GM12878 (cell line): Measurements from ENCODE around the gene LRTM2. TPM values are rescaled to one million over a fixed set of nuclear protein-coding genes. Genes with fewer than 3 reads are reported as not detected.

ENCODE experiments used
- ATAC-seq: fragments of 200-7000 bp; cut with Tn5 transposase; 3 replicates; pipeline ENCODE4 v1.9.1; 2020; ENCODE audit warnings: mild to moderate bottlenecking, moderate library complexity
- BruUV-seq: library from RNA; stranded (reverse); fragments of 400-500 nt; replicated peaks from 2 replicates; lab custom pipeline; 2021; lab: Mats Ljungman, UMichigan
- CTCF ChIA-PET: fragments of 300-600 bp; sonication (Branson Sonifier 250); formaldehyde crosslinking; extraction: SDS; loops from one replicate; lab custom pipeline; 2021; ENCODE audit warnings: inconsistent platforms; lab: Yijun Ruan, JAX
- POLR2A ChIA-PET: fragments of 350-600 bp; formaldehyde crosslinking; extraction: SDS; loops from one replicate; lab custom pipeline; 2021; ENCODE audit warnings: inconsistent platforms; lab: Charles Lee
- RAD21 ChIA-PET: fragments of 300-600 bp; sonication (Branson Sonifier 250); formaldehyde crosslinking; loops from one replicate; lab custom pipeline; 2023; ENCODE audit warnings: antibody characterized with exemption; ENCODE audit not compliant: unreplicated experiment; lab: Charles Lee
- SMC1A ChIA-PET: fragments of 300-600 bp; sonication (Branson Sonifier 250); formaldehyde crosslinking; loops from one replicate; lab custom pipeline; 2023; ENCODE audit not compliant: unreplicated experiment, uncharacterized antibody; lab: Charles Lee
- DNase-seq: peaks from one replicate; pipeline ENCODE4 v3.0.0-alpha.2; 2011; ENCODE audit warnings: low read depth, low spot score
- FAIRE-seq: peaks from 3 replicates; lab custom pipeline; 2011; peaks lifted over from hg19 to GRCh38; lab: Jason Lieb, UNC
- H2AFZ ChIP-seq: 2 replicates; pipeline ENCODE4 v1.6.0; 2011; ENCODE audit warnings: low read depth, low read length, control low read depth; ENCODE audit not compliant: control insufficient read depth
- H3K27ac ChIP-seq: 2 replicates; pipeline ENCODE4 v1.5.1; 2011; ENCODE audit warnings: control low read depth; ENCODE audit not compliant: control insufficient read depth, insufficient read depth
- H3K27me3 ChIP-seq, 2 experiments: replicated peaks in 1 of 2; 2 replicates each; pipeline versions ENCODE4 v1.6.0 to v1.6.1; 2011; ENCODE audit warnings: low read length in 1 of 2; ENCODE audit not compliant: control insufficient read depth in 2 of 2, insufficient read depth in 2 of 2
- H3K36me3 ChIP-seq, 2 experiments: 2 replicates each; pipeline ENCODE4 v1.5.1; 2011; ENCODE audit warnings: low read length in 1 of 2; ENCODE audit not compliant: control insufficient read depth in 2 of 2, insufficient read depth in 2 of 2
- H3K4me1 ChIP-seq: 2 replicates; pipeline ENCODE4 v1.6.1; 2011; ENCODE audit warnings: mild to moderate bottlenecking, low read length, moderate library complexity, mixed read lengths; ENCODE audit not compliant: control insufficient read depth, insufficient read depth
- H3K4me2 ChIP-seq: 2 replicates; pipeline ENCODE4 v1.6.0; 2011; ENCODE audit warnings: control low read depth; ENCODE audit not compliant: control insufficient read depth, insufficient read depth
- H3K4me3 ChIP-seq: fragments of 200-600 bp; sonication (generic); 2 replicates; pipeline ENCODE4 v1.5.1; 2016
- H3K79me2 ChIP-seq: 2 replicates; pipeline ENCODE4 v1.6.0; 2011; ENCODE audit warnings: low read length; ENCODE audit not compliant: control insufficient read depth, insufficient read depth
- H3K9ac ChIP-seq: 2 replicates; pipeline ENCODE4 v1.8.0; 2011; ENCODE audit warnings: low read length, control low read depth, mixed read lengths; ENCODE audit not compliant: control insufficient read depth, insufficient read depth
- H3K9me3 ChIP-seq: replicated peaks from 3 replicates; pipeline ENCODE4 v1.5.1; 2011; ENCODE audit warnings: mild to moderate bottlenecking, low read length; ENCODE audit not compliant: control insufficient read depth, insufficient read depth
- H4K20me1 ChIP-seq: 2 replicates; pipeline ENCODE4 v1.6.0; 2011; ENCODE audit not compliant: control insufficient read depth, insufficient read depth
- CHD2 ChIP-seq: IDR thresholded peaks from 2 replicates; pipeline ENCODE4 v1.6.1; 2011; ENCODE audit warnings: low read depth, low read length, improper control_type of control experiment, borderline replicate concordance
- MXI1 ChIP-seq: fragments of 150-350 bp; IDR thresholded peaks from 2 replicates; pipeline ENCODE4 v1.6.1; 2011; ENCODE audit warnings: low read depth, mild to moderate bottlenecking, inconsistent platforms, low read length, improper control_type of control experiment
- MYC ChIP-seq: IDR thresholded peaks from 2 replicates; pipeline ENCODE4 v1.6.1; 2011; ENCODE audit warnings: mild to moderate bottlenecking, low read length, moderate library complexity, inconsistent platforms; ENCODE audit not compliant: insufficient read depth, insufficient replicate concordance, insufficient read length, severe bottlenecking
- RFX5 ChIP-seq: IDR thresholded peaks from 2 replicates; pipeline ENCODE4 v1.6.1; 2011; ENCODE audit warnings: low read depth, low read length, improper control_type of control experiment
- ZSCAN29 ChIP-seq: fragments of 450-650 bp; IDR thresholded peaks from 2 replicates; pipeline ENCODE4 v1.6.1; 2017; ENCODE audit warnings: mild to moderate bottlenecking, moderate library complexity
- WGBS: methylation state at CpG from one replicate; pipeline ENCODE4 v1.1.6; 2016; ENCODE audit warnings: low lambda C conversion rate; ENCODE audit not compliant: insufficient replicate concordance, insufficient coverage; ENCODE audit errors: missing lambda C conversion rate; 5-methylcytosine and 5-hydroxymethylcytosine counted together
- in situ Hi-C: fragments of 300-500 bp; cut with MboI; formaldehyde crosslinking; loops from 9 replicates; pipeline ENCODE4 v1.14.3; 2018; ENCODE audit warnings: mixed read lengths
- intact Hi-C: fragments of 100-400 bp; cut with micrococcal nuclease; formaldehyde crosslinking; loops from one replicate; pipeline ENCODE4 v1.14.2; 2022; ENCODE audit not compliant: unreplicated experiment
- polyA plus RNA-seq, 11 experiments: library from polyadenylated mRNA; depleted of rRNA in 4 of 11; unstranded in 6 of 11; stranded (reverse) in 5 of 11; fragments of >200 nt; fragmentation: Nextera tagmentation in 4 of 11; fragmentation: Illumina TruSeq in 1 of 11; extraction: Ambion mirVana in 4 of 11; extraction: Trizol in 1 of 11; gene quantifications; 1 replicate in 1 of 11; 2 replicates in 10 of 11; pipeline versions ENCODE4 v1.2.1 to v1.2.3, GENCODE V29; 2011 to 2016; ENCODE audit warnings: inconsistent platforms in 2 of 11, missing spikeins in 2 of 11, low read depth in 1 of 11
- total RNA-seq, 4 experiments: library from RNA; depleted of rRNA in 3 of 4; stranded (reverse); fragments of >200 nt in 3 of 4; fragmentation: Illumina TruSeq in 1 of 4; extraction: Trizol in 1 of 4; gene quantifications; 2 replicates each; pipeline versions ENCODE4 v1.2.1 to v1.2.3, GENCODE V29; 2013 to 2021

The LRTM2 gene
- total and polyA plus RNA-seq, 10 of the 15 experiments (the other 5 are each of a cell fraction or from before 2014, with no cell fraction given): 0.05 TPM; not detected in 9

DNA sequence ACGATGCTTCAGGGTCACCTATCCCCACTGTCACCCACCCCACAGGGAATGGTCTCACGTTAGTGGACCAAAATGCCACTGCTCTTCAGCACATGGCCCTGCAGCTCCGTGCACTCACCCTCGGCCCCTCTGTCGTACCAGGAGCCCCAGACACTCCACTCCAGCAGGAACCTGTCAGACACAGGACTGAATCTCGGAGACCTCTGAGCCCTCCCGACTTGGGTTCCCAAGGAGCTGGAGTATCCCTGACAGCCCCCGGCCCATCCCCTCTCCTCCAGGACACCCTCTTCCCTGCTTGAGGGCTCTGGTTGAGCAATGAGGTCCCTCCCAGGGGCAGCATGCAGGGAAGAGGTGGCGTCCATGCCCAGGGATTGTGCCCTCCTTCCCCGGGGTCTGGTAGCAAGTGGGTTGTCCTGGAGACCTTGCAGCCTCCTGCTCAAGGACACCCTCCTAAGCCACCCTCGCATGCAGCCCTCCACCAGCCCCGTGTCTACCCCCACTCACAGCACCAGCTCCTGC is 20.4 kb upstream of the LRTM2 start:
- intact Hi-C loops: loop anchor here (5.0 to 10.0 kb wide), 2 partner anchors 485 to 782 kb away; no protein-coding TSS in a partner anchor
- H3K36me3 ChIP-seq: no peaks in the 10 kb centered on the region; a peak in 1 of 4 replicates
- TF ChIP-seq ZSCAN29: no peak
- no peak for TF ChIP-seq MYC
- no peak for TF ChIP-seq MXI1
- no peak for TF ChIP-seq CHD2
- TF ChIP-seq RFX5: no peak
- TF ChIP-seq, all 136 proteins: peak for 0
- DNase-seq (no peak), ATAC-seq (no peak), FAIRE-seq (no peak)
- H3K27ac ChIP-seq: no peak overlapping the region
- H3K79me2 ChIP-seq: no peaks in the 10 kb centered on the region; the same call in 1 of the 2 replicates
- H3K4me1 ChIP-seq: peaks cover 4% of the 10 kb centered on the region; the same call in 1 of the 2 replicates
- no peaks in the 10 kb centered on the region for H3K27me3 ChIP-seq
- in situ Hi-C loops: no loop called here
- no peak overlapping the region for H3K4me2 ChIP-seq
- 62% methylated on average over 12 of the region's 12 CpGs for WGBS
- POLR2A ChIA-PET: interaction anchor here (1.4 kb wide), 1 partner anchor 140 kb away, joined by 6 read pairs; no protein-coding TSS in a partner anchor
- no peak overlapping the region for H3K9ac ChIP-seq
- BruUV-seq: no TSS peak
- RAD21 ChIA-PET: interaction anchor here (0.6 to 6.5 kb wide), 2 partner anchors 140 to 219 kb away, joined by 3 to 69 read pairs; no protein-coding TSS in a partner anchor
- no peaks in the 10 kb centered on the region for H3K9me3 ChIP-seq
- H3K4me3 ChIP-seq: no peak overlapping the region
- CTCF ChIA-PET: interaction anchor here (0.6 to 6.5 kb wide), 4 partner anchors 10 to 235 kb away, joined by 3 to 106 read pairs (median 3); no protein-coding TSS in a partner anchor
- SMC1A ChIA-PET: interaction anchor here (1.2 to 2.8 kb wide), 3 partner anchors 138 to 140 kb away, joined by 3 to 16 read pairs (median 3); no protein-coding TSS in a partner anchor
- H4K20me1 ChIP-seq: no peaks in the 10 kb centered on the region
- no peak overlapping the region for H2AFZ ChIP-seq
